Smooth muscle cell (in vitro differentiated cells): ENCODE results near the gene P4HA2. TPM values are rescaled to one million over a fixed set of nuclear protein-coding genes. Genes with fewer than 3 reads are reported as not detected.

Experiments used
- DNase-seq: peaks from one replicate; lab custom pipeline; 2025; ENCODE audit not compliant: unreplicated experiment; lab: John Stamatoyannopoulos, UW
- H2AFZ ChIP-seq: fragments of 200-600 bp; sonication (generic); 2 replicates; pipeline ENCODE4 v1.6.0; 2016; ENCODE audit warnings: antibody characterized with exemption, low read depth, mild to moderate bottlenecking
- H3F3A ChIP-seq: fragments of 200-600 bp; sonication (generic); 2 replicates; pipeline ENCODE4 v1.6.0; 2017; ENCODE audit warnings: antibody characterized with exemption, low read depth
- H3K27ac ChIP-seq: fragments of 200-600 bp; sonication (generic); 2 replicates; pipeline ENCODE4 v1.5.1; 2016; ENCODE audit warnings: low read depth, mild to moderate bottlenecking
- H3K27me3 ChIP-seq: fragments of 200-600 bp; sonication (generic); 2 replicates; pipeline ENCODE4 v1.6.1; 2016; ENCODE audit warnings: low read depth, mild to moderate bottlenecking
- H3K36me3 ChIP-seq: fragments of 200-600 bp; sonication (generic); 2 replicates; pipeline ENCODE4 v1.5.1; 2016; ENCODE audit warnings: low read depth
- H3K4me1 ChIP-seq: fragments of 200-600 bp; sonication (generic); 2 replicates; pipeline ENCODE4 v1.5.1; 2016; ENCODE audit warnings: low read depth
- H3K4me2 ChIP-seq: fragments of 200-600 bp; sonication (generic); 2 replicates; pipeline ENCODE4 v1.6.0; 2016; ENCODE audit warnings: mild to moderate bottlenecking
- H3K4me3 ChIP-seq: fragments of 200-600 bp; sonication (generic); 2 replicates; pipeline ENCODE4 v1.5.1; 2016; ENCODE audit warnings: mild to moderate bottlenecking
- H3K79me2 ChIP-seq: fragments of 200-600 bp; sonication (generic); 2 replicates; pipeline ENCODE4 v1.6.0; 2016; ENCODE audit warnings: low read depth, mild to moderate bottlenecking
- H3K9ac ChIP-seq: fragments of 200-600 bp; sonication (generic); 2 replicates; pipeline ENCODE4 v1.6.0; 2016; ENCODE audit warnings: low read depth
- H3K9me3 ChIP-seq: fragments of 200-600 bp; sonication (generic); replicated peaks from 2 replicates; pipeline ENCODE4 v1.5.1; 2016; ENCODE audit warnings: low read depth
- H4K20me1 ChIP-seq: fragments of 200-600 bp; sonication (generic); 2 replicates; pipeline ENCODE4 v1.6.0; 2016; ENCODE audit warnings: low read depth
- WGBS: methylation state at CpG from one replicate; pipeline ENCODE4 v1.1.7; 2016; ENCODE audit warnings: low lambda C conversion rate; 5-methylcytosine and 5-hydroxymethylcytosine counted together
- polyA plus RNA-seq: library from polyadenylated mRNA; unstranded; fragments of >200 nt; fragmentation: Nextera tagmentation; extraction: Ambion mirVana; gene quantifications from 2 replicates; pipeline ENCODE4 v1.2.1, GENCODE V29; 2016
- total RNA-seq: library from RNA; depleted of rRNA; stranded (reverse); fragments of >200 nt; gene quantifications from 2 replicates; pipeline ENCODE4 v1.2.3, GENCODE V29; 2014
- TF ChIP-seq, protein P1 (sequence below): fragments of 200-600 bp; sonication (generic); IDR thresholded peaks from 2 replicates; pipeline ENCODE4 v1.5.1; 2017; ENCODE audit warnings: borderline replicate concordance, mild to moderate bottlenecking, antibody characterized with exemption; ENCODE audit not compliant: insufficient read depth, poor library complexity, severe bottlenecking

The P4HA2 gene
- total and polyA plus RNA-seq, 2 experiments from 2014 or later = 352 to 707 TPM

- Histone ChIP-seq H3K9ac (no peak overlapping the region), H3K27me3 (no peaks in the 10 kb centered on the region), H3K27ac (no peak overlapping the region), H3K79me2 (no peaks in the 10 kb centered on the region), H3K4me1 (peaks cover 13% of the 10 kb centered on the region), H3F3A (peaks cover 6% of the 10 kb centered on the region), H3K4me3 (no peak overlapping the region), H3K4me2 (no peak overlapping the region), H3K9me3 (no peaks in the 10 kb centered on the region), H4K20me1 (peaks cover 86% of the 10 kb centered on the region), H3K36me3 (no peaks in the 10 kb centered on the region), H2AFZ (no peak overlapping the region)
- TF ChIP-seq, protein P1, sequence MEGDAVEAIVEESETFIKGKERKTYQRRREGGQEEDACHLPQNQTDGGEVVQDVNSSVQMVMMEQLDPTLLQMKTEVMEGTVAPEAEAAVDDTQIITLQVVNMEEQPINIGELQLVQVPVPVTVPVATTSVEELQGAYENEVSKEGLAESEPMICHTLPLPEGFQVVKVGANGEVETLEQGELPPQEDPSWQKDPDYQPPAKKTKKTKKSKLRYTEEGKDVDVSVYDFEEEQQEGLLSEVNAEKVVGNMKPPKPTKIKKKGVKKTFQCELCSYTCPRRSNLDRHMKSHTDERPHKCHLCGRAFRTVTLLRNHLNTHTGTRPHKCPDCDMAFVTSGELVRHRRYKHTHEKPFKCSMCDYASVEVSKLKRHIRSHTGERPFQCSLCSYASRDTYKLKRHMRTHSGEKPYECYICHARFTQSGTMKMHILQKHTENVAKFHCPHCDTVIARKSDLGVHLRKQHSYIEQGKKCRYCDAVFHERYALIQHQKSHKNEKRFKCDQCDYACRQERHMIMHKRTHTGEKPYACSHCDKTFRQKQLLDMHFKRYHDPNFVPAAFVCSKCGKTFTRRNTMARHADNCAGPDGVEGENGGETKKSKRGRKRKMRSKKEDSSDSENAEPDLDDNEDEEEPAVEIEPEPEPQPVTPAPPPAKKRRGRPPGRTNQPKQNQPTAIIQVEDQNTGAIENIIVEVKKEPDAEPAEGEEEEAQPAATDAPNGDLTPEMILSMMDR = no peak
- WGBS = 89% methylated on average over 3 of the region's 3 CpGs
- DNase-seq = no peak
These were observed 42.1 kb upstream of the P4HA2 start for GRCh38 chr5:132269635-132270334.

DNA sequence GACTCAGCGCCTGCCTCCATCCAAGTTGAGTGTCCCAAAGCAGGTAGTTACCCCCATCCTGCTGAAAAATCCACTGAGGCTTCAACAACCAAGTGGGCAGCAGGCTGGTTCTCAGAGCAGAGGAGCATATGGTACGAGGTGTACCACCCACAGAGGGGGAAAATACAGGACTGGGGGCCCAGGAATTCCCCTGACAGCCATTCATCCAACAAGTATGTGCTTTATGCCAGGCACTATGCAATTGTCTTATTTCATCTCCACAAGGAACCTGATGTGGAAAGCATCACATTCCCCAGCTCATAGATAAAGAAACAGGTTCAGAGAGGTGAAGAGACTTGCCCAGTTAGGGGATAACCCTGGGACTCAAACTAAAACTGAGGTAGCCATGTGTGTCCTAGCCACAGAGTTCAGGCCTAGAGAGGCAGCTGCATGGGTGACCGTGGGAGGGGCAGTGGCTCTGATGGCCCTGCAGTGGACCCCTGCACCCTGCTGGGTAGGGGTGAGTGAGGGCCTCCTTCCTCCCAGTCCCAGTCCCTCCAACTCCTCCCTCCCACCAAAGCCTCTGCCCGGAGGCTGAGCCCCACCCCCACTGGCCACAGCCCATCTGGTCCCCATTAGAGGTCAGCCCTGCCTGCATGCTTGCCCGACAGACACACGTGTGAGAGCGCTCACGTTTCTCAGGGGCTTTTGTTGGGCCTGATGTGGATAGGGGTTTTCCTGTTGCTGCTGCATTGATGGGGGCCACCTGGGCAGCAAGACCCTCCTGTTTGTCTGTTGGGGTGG is 41.3 kb upstream of the P4HA2 start:
- no peak for DNase-seq

GRCh38 chr5:132267931-132268768 is 40.5 kb upstream of the P4HA2 start:
- no peaks in the 10 kb centered on the region for H3K36me3 ChIP-seq
- no peak for DNase-seq

More for the DNA sequence above, 41.3 kb upstream of the P4HA2 start:
- no peaks in the 10 kb centered on the region for H3K36me3 ChIP-seq
- no peaks in the 10 kb centered on the region for H3K9me3 ChIP-seq
- H3K4me3 ChIP-seq = no peak overlapping the region
- no peaks in the 10 kb centered on the region for H3K79me2 ChIP-seq
- H2AFZ ChIP-seq = no peak overlapping the region
- H4K20me1 ChIP-seq = peaks cover 79% of the 10 kb centered on the region
- H3K27ac ChIP-seq = peak overlapping the region; percentile 24
- TF ChIP-seq, protein P1 = no peak
- H3K27me3 ChIP-seq = no peaks in the 10 kb centered on the region
- WGBS = 51% methylated on average over 7 of the region's 8 CpGs
- H3K4me1 ChIP-seq = peaks cover 19% of the 10 kb centered on the region
- peak overlapping the region; percentile 22 for H3K4me2 ChIP-seq
- H3F3A ChIP-seq = peaks cover 6% of the 10 kb centered on the region
- no peak overlapping the region for H3K9ac ChIP-seq

More at GRCh38 chr5:132267931-132268768, 40.5 kb upstream of the P4HA2 start:
- Histone ChIP-seq H3K4me3 (no peak overlapping the region), H2AFZ (no peak overlapping the region), H4K20me1 (peaks cover 79% of the 10 kb centered on the region), H3K4me2 (no peak overlapping the region), H3K79me2 (no peaks in the 10 kb centered on the region), H3K4me1 (peaks cover 19% of the 10 kb centered on the region), H3K27me3 (no peaks in the 10 kb centered on the region), H3K9ac (no peak overlapping the region), H3F3A (peaks cover 6% of the 10 kb centered on the region), H3K27ac (peak overlapping the region; percentile 24), H3K9me3 (no peaks in the 10 kb centered on the region)
- TF ChIP-seq, protein P1 = no peak
- WGBS = 83% methylated on average over 6 of the region's 6 CpGs
